ENCODE measurements around the gene ELP1.
"Not testable (repeated sequence)": the region's sequence is repeated elsewhere in the genome, so short reads cannot be mapped to it uniquely, and the experiment has no call there.

ELP1 gene

GRCh38 chr9:108921200-108921599 lies 12.7 kb downstream of the ELP1 start:
- DNase-seq, result no peak

DNA sequence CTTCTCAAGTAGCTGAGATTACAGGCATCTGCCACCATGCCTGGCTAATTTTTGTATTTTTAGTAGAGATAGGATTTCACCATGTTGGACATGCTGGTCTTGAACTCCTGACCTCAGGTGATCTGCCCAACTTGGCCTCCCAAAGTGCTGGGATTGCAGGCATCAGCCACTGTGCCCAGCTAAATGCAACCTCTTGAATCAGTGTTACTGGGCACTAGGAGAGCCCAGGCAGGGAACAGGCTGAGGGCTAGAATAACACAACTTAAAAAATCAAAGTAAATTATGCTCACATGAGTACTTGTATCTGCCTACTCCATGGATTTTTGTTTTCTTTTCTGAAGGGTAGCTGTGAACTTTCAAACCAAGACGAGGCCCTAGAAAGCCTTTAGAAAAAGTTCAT lies 13.5 kb downstream of the ELP1 start:
- DNase-seq, result not testable (repeated sequence)

- DNase-seq, result no peak
Observed at GRCh38 chr9:108919517-108919916, 14.4 kb downstream of the ELP1 start.

GRCh38 chr9:108913391-108913790 lies 20.5 kb downstream of the ELP1 start:
- no peak for DNase-seq

DNA sequence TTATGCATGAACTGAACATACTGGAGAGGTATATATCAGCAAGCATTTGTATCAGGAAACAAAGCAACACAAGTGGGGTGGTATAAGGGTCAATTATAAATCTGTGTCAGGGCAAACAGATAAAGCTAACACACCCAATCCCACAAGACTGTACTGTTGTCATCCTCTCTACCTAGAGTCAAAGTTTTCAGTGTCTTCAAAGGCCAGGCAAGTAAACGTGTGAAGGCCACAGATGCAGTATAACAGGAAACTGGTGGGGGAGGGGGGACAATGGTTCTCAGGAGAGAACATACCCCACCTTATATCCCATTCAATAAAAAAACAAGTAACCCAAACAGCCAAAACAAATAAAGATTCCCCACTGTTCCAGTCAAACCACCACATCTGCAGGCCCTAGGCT lies 22.1 kb downstream of the ELP1 start:
- DNase-seq, result no peak

DNA sequence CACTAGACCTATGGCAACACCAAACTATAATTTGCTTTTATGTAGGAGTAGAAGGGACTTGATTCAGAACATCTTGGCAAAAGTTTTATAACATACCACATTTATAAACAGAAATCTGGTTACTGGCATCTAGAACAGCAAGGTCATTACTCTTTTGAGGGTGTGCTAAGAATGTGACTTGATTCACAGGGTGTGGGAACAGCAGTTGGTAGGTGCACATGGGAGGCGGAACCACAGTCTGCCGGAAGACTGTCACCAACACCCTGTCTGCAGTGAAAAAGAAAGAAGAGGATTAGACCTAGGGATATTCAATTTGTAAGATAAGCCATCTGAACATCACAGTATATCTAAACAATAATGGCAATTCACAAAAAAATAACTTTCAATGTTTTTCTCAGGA lies 23.0 kb downstream of the ELP1 start:
- no peak for DNase-seq

GRCh38 chr9:108910402-108910801 lies 23.5 kb downstream of the ELP1 start:
- DNase-seq, result no peak

- no peak for DNase-seq
Observed at GRCh38 chr9:108905494-108905893, 28.4 kb downstream of the ELP1 start.

DNA sequence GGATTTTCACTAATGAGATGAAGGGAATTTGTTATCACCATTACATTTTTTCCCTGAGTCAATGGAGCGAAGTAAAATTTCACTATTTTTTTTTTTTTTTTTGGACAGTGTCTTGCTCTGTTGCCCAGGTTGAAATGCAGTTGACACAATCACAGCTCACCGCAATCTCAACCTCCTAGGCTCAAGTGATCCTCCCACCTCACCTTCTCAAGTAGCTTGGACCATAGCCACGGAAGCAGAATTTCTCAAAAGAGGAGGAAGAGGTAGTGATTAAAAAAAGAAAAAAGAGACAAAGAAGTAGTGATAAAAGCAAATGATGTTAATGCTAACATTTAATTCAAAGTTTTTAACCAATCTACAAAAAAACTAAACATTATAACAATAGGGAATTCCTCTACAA lies 29.8 kb downstream of the ELP1 start:
- no peak for DNase-seq

- no peak for DNase-seq
Observed at GRCh38 chr9:108903420-108904103, 30.4 kb downstream of the ELP1 start.

- no peak for DNase-seq
Observed at GRCh38 chr9:108900176-108900575, 33.7 kb downstream of the ELP1 start.

- not testable (repeated sequence) for DNase-seq
Observed at GRCh38 chr9:108899023-108899695, 34.8 kb downstream of the ELP1 start.

GRCh38 chr9:108897324-108898096 lies 36.4 kb downstream of the ELP1 start:
- DNase-seq, result no peak

DNA sequence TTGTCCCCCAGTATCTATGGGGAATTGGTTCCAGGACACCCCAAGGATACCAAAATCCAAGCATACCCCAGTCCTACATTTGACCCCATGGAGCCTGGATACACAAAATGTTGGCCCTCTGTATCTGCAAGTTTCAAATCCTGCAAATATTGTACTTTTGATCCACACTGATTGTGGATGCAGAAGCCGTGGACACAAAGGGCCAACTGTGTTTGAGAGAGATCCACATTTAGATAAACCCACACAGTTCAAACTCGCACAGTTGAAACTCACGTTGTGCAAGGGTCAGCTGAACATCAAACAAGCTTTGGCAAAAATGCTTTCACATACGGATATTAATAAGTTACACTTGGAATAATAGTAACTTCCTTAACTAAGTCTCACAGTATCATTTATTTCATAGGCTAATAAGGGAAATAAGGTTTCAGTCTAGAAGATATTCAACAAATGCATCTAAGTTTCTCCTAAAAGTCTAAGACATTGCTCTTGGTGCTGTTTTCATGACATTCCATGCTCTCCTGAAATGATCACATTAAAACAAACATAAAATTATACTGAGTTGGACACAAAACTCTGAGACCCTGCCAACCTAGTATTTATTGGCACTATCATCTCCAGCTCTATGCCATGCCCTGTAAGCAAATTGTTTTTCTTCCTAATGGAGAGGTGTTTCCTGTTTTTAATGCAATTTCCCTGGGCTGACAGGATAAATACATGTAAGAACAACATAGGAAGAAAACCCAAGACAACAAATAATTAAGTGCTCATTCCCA lies 39.5 kb downstream of the ELP1 start:
- no peak for DNase-seq

DNA sequence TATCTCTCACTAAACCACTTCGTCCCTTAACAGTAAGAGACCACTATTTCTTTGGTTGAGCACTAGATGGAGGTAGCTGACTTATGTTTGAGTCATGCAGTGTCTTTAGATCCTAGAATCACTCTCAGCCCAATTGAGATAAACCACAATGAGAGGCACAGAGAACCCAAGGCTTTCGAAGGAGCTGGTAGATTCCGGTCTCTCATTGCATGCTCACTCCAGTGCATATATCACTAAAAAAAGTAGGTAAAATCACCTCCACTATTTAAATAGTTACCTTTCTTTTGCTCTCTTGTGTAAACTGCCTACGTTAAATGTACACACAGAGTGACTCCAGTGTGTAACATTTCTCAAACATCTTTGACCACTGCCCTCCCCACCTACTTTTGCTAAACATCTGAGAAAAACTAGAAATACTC lies 44.3 kb downstream of the ELP1 start:
- DNase-seq, result no peak

GRCh38 chr9:108886594-108887271 lies 47.2 kb downstream of the ELP1 start:
- not testable (repeated sequence) for DNase-seq

DNA sequence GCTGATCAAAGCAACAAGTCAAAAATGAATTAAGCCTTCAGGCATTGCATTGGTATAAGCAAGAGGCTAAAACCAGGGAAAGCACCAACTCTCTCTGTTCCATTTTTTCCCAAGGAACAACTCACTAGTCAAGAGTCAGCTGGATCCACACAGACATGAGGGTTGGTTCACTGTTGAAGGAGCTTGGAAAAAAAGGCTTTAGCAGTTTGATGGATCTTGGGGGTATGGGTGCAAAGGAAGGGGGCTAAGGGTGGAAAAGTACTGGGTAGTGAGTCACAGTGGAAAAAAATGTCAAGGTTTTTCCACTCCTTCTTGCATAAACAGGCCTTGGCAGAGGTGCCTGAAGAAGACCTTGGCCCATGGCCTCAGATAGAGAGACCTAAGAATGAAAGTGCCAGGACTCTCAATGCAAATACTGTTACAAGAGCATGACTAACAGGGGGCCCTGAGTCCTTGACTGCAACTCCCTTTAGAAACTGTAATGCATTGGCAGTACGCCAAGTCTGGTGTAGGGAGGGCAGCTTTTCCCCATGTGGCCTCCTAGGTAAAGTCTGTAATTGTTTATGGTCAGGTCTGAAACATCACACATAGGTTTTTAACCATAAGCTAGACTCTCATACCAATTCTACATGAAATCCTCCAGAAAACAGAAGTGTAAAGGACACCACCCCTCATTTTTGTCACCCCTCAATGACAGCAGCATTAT lies 48.1 kb downstream of the ELP1 start:
- DNase-seq, result no peak

DNA sequence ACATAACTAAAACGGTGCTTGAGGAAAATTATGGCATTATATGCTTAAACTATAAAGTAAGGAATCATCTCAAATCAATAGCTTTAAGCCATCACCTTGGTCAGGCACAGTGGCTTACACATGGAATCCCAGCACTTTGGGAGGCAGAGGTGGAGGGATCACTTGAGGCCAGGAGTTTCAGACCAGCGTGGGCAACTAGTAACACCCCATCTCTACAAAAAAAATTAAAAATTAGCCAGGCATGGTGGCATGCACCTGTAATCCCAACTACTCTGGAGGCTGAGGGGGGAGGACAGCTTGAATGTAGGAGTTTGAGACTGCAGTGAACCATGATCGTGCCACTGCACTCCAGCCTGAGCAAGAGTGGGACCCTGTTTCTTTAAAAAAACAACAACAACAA lies 49.2 kb downstream of the ELP1 start:
- DNase-seq, result no peak

DNA sequence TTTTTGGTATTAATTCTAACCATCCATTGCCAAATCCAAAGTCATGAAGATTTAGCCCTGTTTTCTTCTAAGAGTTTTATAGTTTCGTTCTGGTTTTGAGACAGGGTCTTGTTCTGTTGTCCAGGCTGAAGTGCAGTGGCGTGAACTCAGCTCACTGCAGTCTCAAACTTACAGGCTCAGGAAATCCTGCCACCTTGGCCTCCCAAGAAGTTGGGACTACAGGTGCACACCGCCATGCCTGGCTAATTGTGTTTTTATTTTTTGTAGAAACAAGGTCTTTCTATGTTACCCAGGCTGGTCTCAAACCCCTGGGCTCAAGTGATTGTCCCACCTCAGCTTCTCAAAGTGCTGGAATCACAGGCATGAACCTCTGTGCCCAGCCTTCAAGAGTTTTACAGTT lies 50.8 kb downstream of the ELP1 start:
- no peak for DNase-seq

GRCh38 chr9:108882052-108882888 lies 51.7 kb downstream of the ELP1 start:
- no peak for DNase-seq

GRCh38 chr9:108880738-108881316 lies 53.1 kb downstream of the ELP1 start:
- DNase-seq, result no peak
